HG03342 (cell line): ENCODE measurements around the gene TRIM5.

Experiments
- ATAC-seq: cut with Tn5 transposase; IDR thresholded peaks from one replicate; pipeline ENCODE4 v1.9.1; 2021; ENCODE audit warnings: mild to moderate bottlenecking, moderate library complexity; ENCODE audit not compliant: unreplicated experiment

The TRIM5 gene

GRCh38 chr11:5626196-5626595 is 58.7 kb downstream of the TRIM5 start:
- ATAC-seq = no peak

GRCh38 chr11:5625281-5625680 is 59.6 kb downstream of the TRIM5 start:
- peak; percentile 3 for ATAC-seq

GRCh38 chr11:5624489-5625279 is 60.2 kb downstream of the TRIM5 start, which contains the start of gene TRIM34:
Gene TRIM34, plus strand, starts transcription at chr11:5625001. Its CDS starts 7,331 bp downstream, at chr11:5632332.
- peak; percentile 97 for ATAC-seq

- no peak for ATAC-seq
These were observed 62.1 kb downstream of the TRIM5 start for GRCh38 chr11:5622802-5623201.

- ATAC-seq = no peak
These were observed 63.3 kb downstream of the TRIM5 start for GRCh38 chr11:5621580-5621979.

GRCh38 chr11:5620651-5621521 is 64.0 kb downstream of the TRIM5 start:
- ATAC-seq = no peak

GRCh38 chr11:5618807-5619206 is 66.1 kb downstream of the TRIM5 start:
- no peak for ATAC-seq
